Right forelimb (tissue), 1 donor: ENCODE measurements around the gene CUEDC1.
"Not testable (repeated sequence)": the region's sequence is repeated elsewhere in the genome, so short reads cannot be mapped to it uniquely, and the experiment has no call there.

Experiments
- DNase-seq: peaks from one replicate; pipeline ENCODE4 v3.0.0-alpha.2; 2018

Gene CUEDC1

DNA sequence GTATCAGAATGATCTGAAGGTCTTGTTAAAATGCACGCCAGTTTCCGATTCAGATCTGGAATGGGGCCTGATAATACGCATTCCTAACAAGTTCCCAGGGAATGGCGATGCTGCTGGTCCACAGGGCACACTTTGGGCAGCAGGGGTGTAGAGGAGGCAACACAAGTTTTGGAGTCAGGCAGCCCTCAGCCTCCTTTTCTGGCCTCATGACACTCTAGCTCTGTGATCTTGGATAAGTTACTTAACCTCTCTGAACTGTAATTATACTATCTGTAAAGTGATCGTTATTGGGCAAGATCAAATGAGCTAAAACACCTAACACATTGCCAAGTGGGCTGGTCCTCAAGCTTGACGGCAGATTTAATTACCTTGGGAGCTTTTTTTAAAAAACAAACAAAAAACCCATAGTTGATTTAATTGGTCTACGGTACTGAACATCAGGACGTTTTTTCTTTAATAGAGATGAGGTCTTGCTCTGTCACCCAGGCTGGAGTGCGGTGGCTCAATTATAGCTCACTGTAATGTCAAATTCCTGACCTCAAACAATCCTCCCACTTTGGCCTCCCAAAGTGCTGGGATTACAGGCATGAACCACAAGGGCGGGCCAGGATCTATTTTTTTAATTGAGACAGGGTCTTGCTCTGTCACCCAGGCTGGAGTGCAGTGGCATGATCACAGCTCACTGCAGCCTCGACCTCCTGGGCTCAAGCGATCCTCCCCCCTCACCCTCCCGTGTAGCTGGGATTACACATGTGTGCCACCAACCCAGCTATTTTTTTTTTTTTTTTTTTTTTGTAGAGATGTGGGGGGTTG lies 95.4 kb downstream of the CUEDC1 start:
- DNase-seq = peak; percentile 39

DNA sequence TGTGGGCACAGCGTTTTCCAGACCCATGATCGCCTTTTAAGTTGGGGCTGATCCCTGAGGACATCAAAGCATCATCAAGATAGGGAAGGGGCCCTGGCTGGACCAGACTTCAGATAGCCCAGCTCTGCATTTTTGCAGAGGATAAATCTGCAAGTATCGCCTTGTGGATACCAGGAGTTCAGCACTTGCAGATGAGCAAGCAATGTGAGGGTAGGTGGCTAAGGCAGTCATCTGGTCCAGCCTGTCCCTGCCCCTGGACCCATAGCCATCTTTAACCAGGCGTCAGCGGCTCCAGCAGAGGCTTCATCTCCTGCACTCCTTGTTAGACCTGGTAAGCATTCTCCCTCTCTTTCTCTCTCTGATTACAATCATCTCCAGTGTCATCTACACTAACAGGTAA lies 96.4 kb downstream of the CUEDC1 start:
- peak; percentile 35 for DNase-seq

DNA sequence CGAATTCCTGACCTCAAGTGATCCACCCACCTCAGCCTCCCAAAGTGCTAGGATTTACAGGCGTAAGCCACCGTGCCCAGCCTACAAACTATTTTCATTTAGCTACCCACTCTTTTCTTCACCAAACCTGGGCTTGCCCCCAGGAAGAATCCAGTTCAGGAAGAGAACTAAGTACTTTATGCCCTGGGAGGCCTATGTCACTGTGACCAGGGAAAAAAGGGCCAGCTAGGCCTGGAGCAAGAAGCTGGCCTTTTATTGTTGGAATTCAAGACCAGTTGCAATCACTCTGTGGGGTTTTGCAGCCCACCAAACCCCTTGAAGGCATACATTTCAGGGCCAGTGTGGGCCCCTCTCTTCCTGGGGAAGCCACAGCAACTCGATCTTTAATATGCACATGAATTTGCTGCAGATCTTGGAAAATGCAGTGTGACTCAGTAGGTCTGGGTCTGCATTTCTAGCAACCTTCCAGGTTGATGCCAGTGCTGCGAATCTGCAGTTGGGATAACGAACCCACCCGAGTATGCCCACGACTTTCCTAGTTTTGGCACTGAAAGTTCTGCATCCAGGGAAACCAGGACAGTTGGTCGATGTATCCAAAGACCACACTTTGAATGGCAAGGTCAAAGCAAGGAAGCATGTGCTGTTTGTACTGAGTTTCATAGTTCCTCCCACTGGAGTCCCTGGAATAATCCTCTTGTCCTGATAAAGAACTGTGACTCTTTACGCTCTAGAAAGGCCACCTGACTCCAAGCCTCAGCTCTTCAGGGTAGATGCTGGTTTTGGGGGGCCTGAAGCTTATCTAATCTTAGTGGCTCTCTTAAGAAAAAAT lies 98.2 kb downstream of the CUEDC1 start:
- DNase-seq = peak; percentile 33

DNA sequence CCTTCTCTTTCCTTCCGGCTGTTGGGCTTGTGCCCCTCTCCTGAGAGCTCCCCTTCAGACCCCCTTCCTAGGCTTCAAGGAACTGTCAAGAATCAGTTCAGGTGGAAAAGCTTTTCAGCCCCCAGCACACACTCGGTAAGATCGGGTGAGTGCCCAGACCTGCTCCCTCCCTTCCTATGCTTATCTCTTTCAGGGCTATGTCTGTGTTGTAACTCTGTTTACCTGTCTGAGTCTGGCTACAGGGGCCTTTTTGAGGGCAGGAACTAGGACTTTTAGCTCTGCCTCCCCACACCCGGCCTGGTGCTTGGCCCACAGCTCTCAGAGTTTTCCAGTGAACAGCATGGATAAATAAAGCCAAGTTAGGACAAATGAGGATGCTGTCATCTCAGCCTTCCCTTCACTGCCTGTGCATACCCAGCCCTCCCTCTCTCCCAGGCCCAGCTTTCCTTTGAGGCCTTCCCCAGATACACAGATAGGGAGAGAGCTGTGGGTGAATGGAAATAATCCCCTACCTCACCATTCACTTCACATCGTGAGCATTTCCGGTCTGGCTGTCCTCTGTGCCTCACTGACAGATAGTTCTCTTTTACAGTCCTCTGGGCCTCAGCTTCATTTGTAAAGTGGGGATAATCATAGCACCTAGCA lies 99.7 kb downstream of the CUEDC1 start:
- DNase-seq = no peak

DNA sequence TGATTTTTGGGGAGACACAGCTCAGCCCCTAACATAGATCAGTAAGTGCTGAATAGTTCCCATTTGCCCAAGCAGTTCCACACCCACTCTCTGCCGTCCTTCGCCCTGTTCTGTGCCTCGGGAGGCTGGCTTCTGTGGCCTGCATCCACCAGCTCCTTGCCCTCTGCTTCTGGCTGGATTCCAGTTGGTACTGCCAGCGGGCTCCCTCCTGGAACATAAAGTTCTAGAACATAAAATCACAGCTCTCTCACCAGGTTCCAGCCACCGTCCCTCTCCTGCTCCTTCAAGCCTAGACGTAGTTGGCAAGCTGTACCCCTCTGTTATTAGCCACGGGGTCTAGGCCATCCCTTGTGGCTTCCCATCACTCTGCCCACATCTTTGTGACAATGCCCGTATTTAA lies 101.5 kb downstream of the CUEDC1 start:
- no peak for DNase-seq

GRCh38 chr17:57852955-57853328 lies 102.3 kb downstream of the CUEDC1 start:
- DNase-seq = no peak

DNA sequence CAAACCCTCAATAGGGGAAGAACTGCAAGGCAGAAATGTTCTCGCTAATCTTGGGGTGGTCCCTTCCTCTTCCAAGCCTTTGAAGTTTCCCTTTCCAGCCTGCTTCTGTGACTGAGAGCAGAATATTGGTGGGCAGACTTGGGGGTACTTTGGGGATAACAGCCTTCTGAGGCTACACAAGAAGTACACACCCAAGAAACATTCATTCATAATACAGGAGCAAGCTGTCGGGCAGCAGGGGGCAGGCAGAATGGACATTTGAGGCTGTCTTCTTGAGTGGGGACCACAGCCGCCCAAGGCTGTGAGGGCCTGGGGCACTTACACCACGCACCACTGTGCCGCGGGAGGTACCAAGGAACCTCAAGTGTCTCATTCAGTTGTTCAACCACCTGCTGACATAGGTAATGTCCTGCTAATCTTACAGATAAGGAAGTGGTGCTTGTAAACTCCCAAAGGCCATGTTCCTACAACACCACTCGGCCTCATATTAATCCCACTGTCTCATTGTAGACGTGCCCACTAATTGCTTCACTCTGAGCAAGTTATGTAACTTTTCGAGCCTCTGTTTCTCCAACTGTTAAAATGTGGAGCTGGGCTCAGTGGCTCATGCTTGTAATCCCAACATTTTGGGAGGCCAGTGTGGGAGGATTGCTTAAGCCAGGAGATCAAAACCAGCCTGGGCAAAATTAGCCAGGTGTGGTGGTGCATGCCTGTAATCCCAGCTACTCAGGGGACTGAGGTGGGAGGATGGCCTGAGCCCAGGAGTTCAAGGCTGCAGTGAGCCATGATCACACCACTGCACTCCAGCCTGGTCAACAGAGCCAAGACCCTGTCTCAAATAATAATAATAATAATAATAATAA lies 102.9 kb downstream of the CUEDC1 start:
- DNase-seq = no peak

- peak; percentile 97 for DNase-seq
These were observed 105.1 kb downstream of the CUEDC1 start, which contains the start of gene MRPS23 for GRCh38 chr17:57849874-57850754. Gene MRPS23, minus strand, starts transcription at chr17:57850044. Its CDS starts 34 bp downstream, at chr17:57850010.

DNA sequence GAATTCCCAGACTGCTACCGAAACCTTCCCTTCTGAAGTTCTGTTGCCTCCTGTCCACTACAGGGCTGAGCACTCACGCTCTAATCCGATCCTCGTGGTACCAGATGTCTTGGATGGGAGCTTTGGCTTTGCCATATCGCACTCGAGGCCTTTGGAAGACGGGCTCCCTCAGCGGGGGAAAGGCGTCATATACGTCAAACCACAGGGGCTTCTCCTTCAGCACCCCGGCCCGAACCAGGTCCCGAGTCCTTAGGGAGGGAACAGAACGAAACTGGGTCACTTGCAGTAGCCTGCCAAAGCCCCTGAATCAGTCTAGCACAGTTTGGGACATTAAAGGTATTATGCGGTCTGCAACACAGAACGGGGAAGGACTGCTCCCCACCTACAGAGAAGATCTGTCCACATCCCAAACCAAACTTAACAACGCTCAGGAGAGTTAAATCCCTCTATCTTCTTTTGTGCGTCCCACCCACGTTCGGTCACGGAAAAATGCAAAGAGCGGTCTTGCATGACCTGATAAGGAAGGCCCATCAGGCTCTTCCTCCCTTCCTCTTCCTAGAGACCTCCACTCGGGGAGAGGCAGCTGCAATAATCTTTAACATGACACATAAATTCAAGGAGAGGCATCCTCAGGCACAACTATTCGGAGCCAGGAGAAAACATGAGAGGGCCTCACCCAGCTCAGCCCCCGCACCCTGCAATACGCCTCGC lies 105.9 kb downstream of the CUEDC1 start:
- DNase-seq = no peak

- not testable (repeated sequence) for DNase-seq
These were observed 108.9 kb downstream of the CUEDC1 start for GRCh38 chr17:57846056-57846945.

DNA sequence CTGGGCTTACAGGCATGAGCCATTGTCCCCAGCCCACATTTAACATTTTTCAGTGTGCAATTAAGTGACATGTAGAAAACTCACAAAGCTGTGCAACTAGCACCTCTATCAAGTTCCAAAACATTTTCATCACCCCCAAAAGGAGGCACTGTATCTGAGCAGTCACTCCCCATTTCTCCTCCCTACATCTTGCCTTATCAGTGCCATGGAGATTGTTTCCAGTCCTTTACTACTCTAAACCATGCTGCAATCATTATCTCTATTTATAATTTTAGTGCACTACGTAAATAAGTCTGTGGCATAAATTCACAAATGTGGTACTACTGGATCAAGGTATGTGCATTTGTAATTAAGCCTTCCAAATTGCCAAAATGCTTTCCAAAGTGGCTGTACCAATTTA lies 112.9 kb downstream of the CUEDC1 start:
- DNase-seq = no peak

GRCh38 chr17:57839571-57839923 lies 115.7 kb downstream of the CUEDC1 start:
- DNase-seq = no peak

- DNase-seq = no peak
These were observed 116.2 kb downstream of the CUEDC1 start for GRCh38 chr17:57838857-57839570.

- DNase-seq = no peak
These were observed 116.8 kb downstream of the CUEDC1 start for GRCh38 chr17:57838453-57838852.

DNA sequence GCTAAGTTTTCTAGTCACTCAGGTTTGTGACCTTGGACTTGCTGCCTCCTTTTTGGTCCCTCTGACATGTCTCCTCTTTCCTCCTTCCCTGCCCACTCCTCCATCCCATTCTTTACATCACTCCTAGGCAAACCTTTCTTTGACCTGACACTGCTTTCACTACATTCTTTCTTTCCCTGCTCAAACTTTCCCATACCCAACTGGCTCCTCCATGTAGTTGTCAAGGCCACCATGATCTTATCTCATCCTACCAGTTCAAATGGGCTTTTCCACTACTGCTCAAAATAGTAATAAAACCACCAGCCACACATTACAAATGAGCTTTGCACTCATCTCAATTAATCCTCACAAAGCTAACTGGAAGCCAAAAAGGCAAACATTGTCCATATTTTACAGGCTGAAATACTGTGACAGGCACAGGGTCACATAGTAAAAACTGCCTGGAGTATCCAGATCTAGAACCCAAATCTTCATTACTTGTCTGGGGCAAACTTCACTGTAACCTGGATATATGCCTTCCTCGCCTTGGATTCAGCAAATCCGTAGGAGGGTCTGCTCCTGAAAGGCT lies 119.8 kb downstream of the CUEDC1 start:
- no peak for DNase-seq

DNA sequence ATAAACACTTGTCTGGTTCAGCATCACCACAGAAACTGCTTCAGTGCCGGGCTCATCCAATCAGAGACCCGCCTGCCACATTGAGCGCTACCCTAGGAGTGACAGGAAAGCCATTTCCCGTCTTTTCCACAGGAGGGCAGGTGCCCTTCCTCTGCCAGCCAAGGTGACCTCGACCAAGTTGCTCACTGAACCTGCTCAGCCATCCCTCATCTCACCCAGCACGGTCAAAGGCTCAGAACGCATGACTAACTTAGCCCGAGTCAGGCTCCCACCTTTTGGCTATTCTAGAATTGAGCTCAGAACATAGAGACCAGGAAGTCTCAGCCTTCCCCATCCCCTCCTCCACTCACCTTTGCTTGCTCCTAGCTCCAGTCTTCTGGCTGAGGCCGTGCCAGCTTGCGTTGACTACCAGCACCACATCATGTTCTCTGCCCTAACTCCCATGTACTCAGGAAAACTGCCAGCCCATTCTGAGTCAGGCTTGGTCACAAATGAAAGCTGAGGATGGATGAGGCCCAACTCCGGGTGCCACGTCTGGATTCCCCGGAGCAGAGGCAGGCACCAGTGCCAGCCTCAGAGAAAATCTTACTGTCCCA lies 121.0 kb downstream of the CUEDC1 start:
- DNase-seq = no peak

DNA sequence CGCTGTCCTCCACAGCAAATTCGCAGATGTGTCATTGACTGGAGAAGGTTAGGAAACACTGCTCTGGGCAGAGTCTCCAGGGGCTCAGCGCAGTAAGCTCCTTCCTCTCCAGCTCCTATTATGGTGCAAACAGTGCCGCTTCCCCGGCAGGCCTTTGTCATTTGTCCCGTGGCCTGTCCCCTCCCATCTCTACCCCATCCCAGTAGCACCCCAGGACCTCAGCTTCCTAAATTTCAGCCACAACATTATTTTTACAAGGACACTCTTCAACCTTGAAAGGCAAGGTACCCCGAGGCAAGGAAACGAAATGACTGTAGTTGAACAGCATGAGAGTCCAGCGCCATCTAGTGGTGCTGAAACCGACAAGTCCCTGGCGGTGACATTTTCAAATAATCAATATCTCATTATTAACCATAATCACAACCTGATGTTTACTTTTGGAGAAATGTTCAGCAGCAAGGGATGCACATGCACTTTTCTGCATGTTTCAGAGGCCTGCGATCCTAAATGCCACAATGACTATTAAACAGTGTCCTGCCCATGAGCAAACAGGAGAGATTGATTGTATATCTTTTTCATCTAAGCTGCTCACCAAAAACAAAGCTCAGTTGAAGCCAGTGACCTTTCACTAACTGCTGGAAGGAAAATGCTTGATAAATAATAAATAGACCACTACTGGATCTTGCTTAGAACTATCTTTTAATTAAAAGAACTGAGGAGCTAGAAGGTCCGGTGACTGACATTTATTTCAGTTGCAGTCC lies 121.9 kb downstream of the CUEDC1 start:
- DNase-seq = peak; percentile 76
